Stomach (tissue), 9 donors: ENCODE data around the gene RABL2B. TPM values are rescaled to one million over a fixed set of nuclear protein-coding genes. Genes with fewer than 3 reads are reported as not detected.

Experiments used
- DNase-seq, 2 donors: peaks; one replicate each; pipeline versions ENCODE4 v3.0.0 to v3.0.0-alpha.2; 2013 to 2019
- H3K27ac ChIP-seq, 5 donors: fragments of 200-600 bp in 4 of 5; sonication (generic) in 4 of 5; one replicate each; pipeline ENCODE4 v1.5.1; 2013 to 2019; ENCODE audit warnings: mild to moderate bottlenecking in 1 of 5, moderate library complexity in 1 of 5
- H3K27me3 ChIP-seq, 3 donors: fragments of 200-600 bp; sonication (generic); one replicate each; pipeline ENCODE4 v1.5.1; 2017 to 2019; ENCODE audit warnings: mixed run types in 1 of 3
- H3K36me3 ChIP-seq, 4 donors: fragments of 200-600 bp; sonication (generic); 1 replicate in 3 of 4; 2 replicates in 1 of 4; pipeline ENCODE4 v1.5.1; 2016 to 2019
- H3K4me1 ChIP-seq, 4 donors: fragments of 200-600 bp; sonication (generic); one replicate each; pipeline ENCODE4 v1.5.1; 2016 to 2019
- H3K4me3 ChIP-seq, 4 donors: fragments of 200-600 bp; sonication (generic) in 3 of 4; one replicate each; pipeline ENCODE4 v1.5.1; 2016 to 2019; ENCODE audit warnings: mild to moderate bottlenecking in 1 of 4
- H3K9me3 ChIP-seq, 4 donors: fragments of 200-600 bp; sonication (generic); one replicate each; pipeline ENCODE4 v1.5.1; 2016 to 2019
- EP300 ChIP-seq: sonication (generic); formaldehyde crosslinking; IDR thresholded peaks from one replicate; pipeline ENCODE4 v1.6.1; 2017; ENCODE audit warnings: antibody characterized with exemption
- POLR2A ChIP-seq, 4 donors: fragments of 450-650 bp; IDR thresholded peaks; one replicate each; pipeline ENCODE4 v1.6.1; 2016; ENCODE audit warnings: antibody characterized with exemption in 4 of 4, control low read depth in 2 of 4, mild to moderate bottlenecking in 1 of 4, moderate library complexity in 1 of 4
- POLR2AphosphoS5 ChIP-seq, 3 donors: sonication (generic); formaldehyde crosslinking; IDR thresholded peaks; one replicate each; pipeline ENCODE4 v1.6.1; 2016; ENCODE audit warnings: antibody characterized with exemption in 3 of 3
- WGBS, 5 donors: extraction: QIAGEN DNeasy Blood & Tissue Kit in 3 of 5; methylation state at CpG; one replicate each; pipeline versions ENCODE4 v1.1.5 to v1.1.7; 2013 to 2018; 5-methylcytosine and 5-hydroxymethylcytosine counted together
- intact Hi-C: fragments of 100-400 bp; cut with DNase I; formaldehyde crosslinking; loops from one replicate; pipeline ENCODE4 v1.15.1; 2023; ENCODE audit warnings: low total_unique reads
- polyA plus RNA-seq, 3 donors: library from polyadenylated mRNA; stranded (reverse); fragments of 200-250 nt; gene quantifications; one replicate each; pipeline ENCODE4 v1.2.3, GENCODE V29; 2013
- total RNA-seq, 5 donors: library from RNA; depleted of rRNA; stranded (reverse); fragments of >200 nt; gene quantifications; one replicate each; pipeline versions ENCODE4 v1.1.0 to v1.2.3, GENCODE V29; 2014 to 2016
- TF ChIP-seq, protein P1 (sequence below), 7 experiments: fragments of 450-650 bp in 4 of 7; fragments of 200-600 bp in 3 of 7; sonication (generic) in 3 of 7; IDR thresholded peaks; one replicate each; pipeline ENCODE4 v1.5.1; 2016 to 2019; ENCODE audit warnings: antibody characterized with exemption in 7 of 7, control low read depth in 2 of 7, mild to moderate bottlenecking in 1 of 7
- donor health status: healthy with polysubstance abuse.
- donor health status: Bipolar disorder and iron deficiency.
- donor health status: healthy.

RABL2B gene
- total and polyA plus RNA-seq, 8 donors, result 6.6 to 18.1 (median 13.3) TPM

DNA sequence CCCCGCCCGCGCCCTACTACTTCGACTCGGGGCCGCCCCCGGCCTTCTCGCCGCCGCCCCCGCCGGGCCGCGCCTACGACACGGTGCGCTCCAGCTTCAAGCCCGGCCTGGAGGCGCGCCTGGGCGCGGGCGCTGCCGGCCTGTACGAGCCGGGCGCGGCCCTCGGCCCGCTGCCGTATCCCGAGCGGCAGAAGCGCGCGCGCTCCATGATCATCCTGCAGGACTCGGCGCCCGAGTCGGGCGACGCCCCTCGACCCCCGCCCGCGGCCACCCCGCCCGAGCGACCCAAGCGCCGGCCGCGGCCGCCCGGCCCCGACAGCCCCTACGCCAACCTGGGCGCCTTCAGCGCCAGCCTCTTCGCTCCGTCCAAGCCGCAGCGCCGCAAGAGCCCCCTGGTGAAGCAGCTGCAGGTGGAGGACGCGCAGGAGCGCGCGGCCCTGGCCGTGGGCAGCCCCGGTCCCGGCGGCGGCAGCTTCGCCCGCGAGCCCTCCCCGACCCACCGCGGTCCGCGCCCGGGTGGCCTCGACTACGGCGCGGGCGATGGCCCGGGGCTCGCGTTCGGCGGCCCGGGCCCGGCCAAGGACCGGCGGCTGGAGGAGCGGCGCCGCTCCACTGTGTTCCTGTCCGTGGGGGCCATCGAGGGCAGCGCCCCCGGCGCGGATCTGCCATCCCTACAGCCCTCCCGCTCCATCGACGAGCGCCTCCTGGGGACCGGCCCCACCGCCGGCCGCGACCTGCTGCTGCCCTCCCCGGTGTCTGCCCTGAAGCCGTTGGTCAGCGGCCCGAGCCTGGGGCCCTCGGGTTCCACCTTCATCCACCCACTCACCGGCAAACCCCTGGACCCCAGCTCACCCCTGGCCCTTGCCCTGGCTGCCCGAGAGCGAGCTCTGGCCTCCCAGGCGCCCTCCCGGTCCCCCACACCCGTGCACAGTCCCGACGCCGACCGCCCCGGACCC lies 62.9 kb downstream of the RABL2B start:
- WGBS, 5 donors, result 26 to 69% (median 27%) methylated on average over 25 to 132 of the region's 132 CpGs
- peaks cover 0 to 11% (median 4%) of the 10 kb centered on the region in 4 donors for H3K4me1 ChIP-seq
- no peak for DNase-seq
- TF ChIP-seq POLR2AphosphoS5 (IDR thresholded peaks at IDR 0.05), result no peak
- no peak for TF ChIP-seq EP300
- TF ChIP-seq, protein P1, sequence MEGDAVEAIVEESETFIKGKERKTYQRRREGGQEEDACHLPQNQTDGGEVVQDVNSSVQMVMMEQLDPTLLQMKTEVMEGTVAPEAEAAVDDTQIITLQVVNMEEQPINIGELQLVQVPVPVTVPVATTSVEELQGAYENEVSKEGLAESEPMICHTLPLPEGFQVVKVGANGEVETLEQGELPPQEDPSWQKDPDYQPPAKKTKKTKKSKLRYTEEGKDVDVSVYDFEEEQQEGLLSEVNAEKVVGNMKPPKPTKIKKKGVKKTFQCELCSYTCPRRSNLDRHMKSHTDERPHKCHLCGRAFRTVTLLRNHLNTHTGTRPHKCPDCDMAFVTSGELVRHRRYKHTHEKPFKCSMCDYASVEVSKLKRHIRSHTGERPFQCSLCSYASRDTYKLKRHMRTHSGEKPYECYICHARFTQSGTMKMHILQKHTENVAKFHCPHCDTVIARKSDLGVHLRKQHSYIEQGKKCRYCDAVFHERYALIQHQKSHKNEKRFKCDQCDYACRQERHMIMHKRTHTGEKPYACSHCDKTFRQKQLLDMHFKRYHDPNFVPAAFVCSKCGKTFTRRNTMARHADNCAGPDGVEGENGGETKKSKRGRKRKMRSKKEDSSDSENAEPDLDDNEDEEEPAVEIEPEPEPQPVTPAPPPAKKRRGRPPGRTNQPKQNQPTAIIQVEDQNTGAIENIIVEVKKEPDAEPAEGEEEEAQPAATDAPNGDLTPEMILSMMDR (IDR thresholded peaks at IDR 0.05), result no peak
- no peak for TF ChIP-seq POLR2A (IDR thresholded peaks at IDR 0.05)
- peak overlapping the region in 1 of 4 donors; percentile 11 for H3K4me3 ChIP-seq
- intact Hi-C loops, result no loop called here
- no peak overlapping the region for H3K27ac ChIP-seq
- no peaks in the 10 kb centered on the region for H3K9me3 ChIP-seq
- H3K27me3 ChIP-seq, result peaks cover 14 to 45% (median 25%) of the 10 kb centered on the region in 3 donors
- H3K36me3 ChIP-seq, result peaks cover 0 to 25% (median 5%) of the 10 kb centered on the region in 4 donors

DNA sequence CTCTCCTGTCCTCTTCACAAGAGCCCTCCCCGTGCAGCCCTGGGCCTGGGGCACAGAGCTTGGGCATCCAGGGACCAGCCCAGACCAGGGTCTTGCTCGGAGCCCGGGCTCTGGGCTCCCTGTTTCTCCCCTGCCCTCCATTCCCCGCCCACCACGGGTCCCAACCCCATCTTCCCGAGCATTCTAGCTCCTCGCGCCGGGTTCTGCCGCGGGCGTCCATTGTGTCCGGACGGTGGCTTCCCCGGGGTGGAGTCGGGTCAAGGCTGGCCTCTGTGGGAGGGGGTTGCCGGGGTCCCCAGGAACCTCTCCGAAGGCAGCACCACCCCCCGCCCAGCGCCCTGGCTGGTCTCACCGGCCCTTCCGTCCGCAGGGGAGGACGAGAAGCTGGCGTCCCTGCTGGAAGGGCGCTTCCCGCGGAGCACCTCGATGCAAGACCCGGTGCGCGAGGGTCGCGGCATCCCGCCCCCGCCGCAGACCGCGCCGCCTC lies 63.6 kb downstream of the RABL2B start:
- WGBS, 5 donors, result 25 to 45% (median 33%) methylated on average over 25 to 40 of the region's 40 CpGs
- Histone ChIP-seq H3K36me3 (peaks cover 0 to 17% (median 6%) of the 10 kb centered on the region in 4 donors), H3K9me3 (no peaks in the 10 kb centered on the region), H3K27me3 (peaks cover 14 to 45% (median 25%) of the 10 kb centered on the region in 3 donors), H3K4me3 (peak overlapping the region in 1 of 4 donors; percentile 11), H3K4me1 (peaks cover 0 to 11% (median 4%) of the 10 kb centered on the region in 4 donors), H3K27ac (no peak overlapping the region)
- TF ChIP-seq EP300, result no peak
- no peak for TF ChIP-seq POLR2AphosphoS5 (IDR thresholded peaks at IDR 0.05)
- TF ChIP-seq POLR2A (IDR thresholded peaks at IDR 0.05), result no peak
- TF ChIP-seq, protein P1 (IDR thresholded peaks at IDR 0.05), result no peak
- intact Hi-C loops, result no loop called here
- no peak for DNase-seq

DNA sequence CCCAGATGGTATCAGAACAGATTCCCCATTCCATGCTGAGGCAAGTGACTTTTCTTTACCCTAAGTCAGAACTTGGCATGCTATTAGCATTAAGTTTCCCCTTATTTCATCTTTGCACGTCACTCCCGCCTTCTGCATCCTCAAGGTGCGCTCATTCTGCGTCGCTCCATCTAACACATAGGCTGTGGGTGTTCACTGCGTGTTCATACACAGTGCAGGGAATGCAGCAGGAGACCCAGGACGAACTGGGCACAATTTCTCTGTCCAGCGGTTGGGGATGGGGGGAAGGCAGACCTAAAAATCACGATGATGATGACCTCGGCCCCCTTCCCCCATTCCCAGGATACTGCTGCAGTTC lies 65.1 kb downstream of the RABL2B start:
- WGBS, 5 donors, result 86 to 94% (median 89%) methylated on average over 10 of the region's 10 CpGs
- no peak overlapping the region for H3K4me3 ChIP-seq
- peaks cover 0 to 11% (median 4%) of the 10 kb centered on the region in 4 donors for H3K4me1 ChIP-seq
- DNase-seq, result no peak
- intact Hi-C loops, result no loop called here
- TF ChIP-seq POLR2AphosphoS5 (IDR thresholded peaks at IDR 0.05) (no peak), POLR2A (IDR thresholded peaks at IDR 0.05) (no peak), EP300 (no peak)
- TF ChIP-seq, protein P1 (IDR thresholded peaks at IDR 0.05), result no peak
- H3K36me3 ChIP-seq, result peaks cover 0 to 10% (median 4%) of the 10 kb centered on the region in 4 donors
- no peak overlapping the region for H3K27ac ChIP-seq
- no peaks in the 10 kb centered on the region for H3K9me3 ChIP-seq
- H3K27me3 ChIP-seq, result peaks cover 14 to 45% (median 25%) of the 10 kb centered on the region in 3 donors

DNA sequence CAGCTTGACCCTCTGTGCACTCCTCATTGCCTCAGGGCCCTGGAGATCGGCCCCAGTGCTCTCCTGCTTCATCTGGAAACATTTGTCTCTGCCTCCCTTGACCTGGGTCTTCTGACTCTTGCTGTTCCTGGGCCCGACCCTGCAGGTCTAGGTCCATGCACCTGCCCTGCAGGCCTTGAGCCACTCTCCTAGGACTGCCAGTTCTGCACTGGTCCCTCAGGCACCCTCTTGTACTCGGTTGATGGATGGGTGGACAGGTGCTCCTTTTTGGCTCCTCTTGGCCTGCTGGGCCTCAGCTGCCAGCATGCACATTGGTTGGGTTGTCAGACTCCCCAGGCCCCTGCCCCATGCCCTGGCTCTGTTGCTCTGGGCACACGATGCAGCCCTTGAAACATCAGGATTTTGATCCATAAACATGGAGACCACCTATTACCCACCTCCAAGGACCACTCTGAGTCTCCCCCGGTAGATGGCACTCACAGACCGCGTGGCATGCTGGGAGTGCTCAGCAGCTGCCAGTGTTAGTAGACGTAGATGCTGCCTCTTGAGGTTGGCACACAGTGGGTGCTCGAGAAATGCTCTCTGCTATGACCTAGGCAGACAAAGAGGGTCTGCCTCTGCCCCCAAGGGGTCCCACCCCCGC lies 65.6 kb downstream of the RABL2B start:
- intact Hi-C loops, result no loop called here
- 68 to 84% (median 77%) methylated on average over 10 of the region's 10 CpGs for WGBS, 5 donors
- no peak for TF ChIP-seq EP300
- TF ChIP-seq POLR2A (IDR thresholded peaks at IDR 0.05), result no peak
- TF ChIP-seq, protein P1 (IDR thresholded peaks at IDR 0.05), result no peak
- TF ChIP-seq POLR2AphosphoS5 (IDR thresholded peaks at IDR 0.05), result no peak
- Histone ChIP-seq H3K9me3 (no peaks in the 10 kb centered on the region), H3K4me1 (peaks cover 0 to 11% (median 4%) of the 10 kb centered on the region in 4 donors), H3K27ac (no peak overlapping the region), H3K4me3 (no peak overlapping the region), H3K27me3 (peaks cover 14 to 44% (median 25%) of the 10 kb centered on the region in 3 donors), H3K36me3 (peaks cover 0 to 10% (median 4%) of the 10 kb centered on the region in 4 donors)
- no peak for DNase-seq
